ENCODE measurements around the gene PLA2G5.

The PLA2G5 gene

DNA sequence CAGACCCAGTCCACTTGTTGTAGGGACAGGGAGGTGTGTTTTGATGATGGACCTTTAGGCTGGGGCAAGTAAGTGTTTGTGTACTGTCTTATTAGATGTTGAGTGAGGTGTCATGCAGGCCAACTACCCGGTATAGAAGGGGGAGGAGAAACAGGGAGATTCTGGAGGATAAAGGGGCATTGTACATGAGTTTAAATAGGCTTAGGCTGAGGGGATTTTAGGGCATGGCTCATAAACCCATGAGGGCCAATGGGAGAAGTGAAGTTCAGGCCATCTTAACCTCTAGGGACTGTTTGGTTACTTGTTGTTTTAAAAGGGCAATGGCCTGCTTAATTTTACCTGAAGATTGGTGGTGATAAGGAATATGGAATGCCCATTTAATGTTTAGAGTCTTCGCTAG, 38.2 kb upstream of the PLA2G5 start (continued):
- TF ChIP-seq ESRRG (CRISPR knock-in tag; IDR thresholded peaks at IDR 0.05) (no peak), PPARA (CRISPR knock-in tag; IDR thresholded peaks at IDR 0.05; ENCODE audit: borderline replicate concordance) (no peak)

DNA sequence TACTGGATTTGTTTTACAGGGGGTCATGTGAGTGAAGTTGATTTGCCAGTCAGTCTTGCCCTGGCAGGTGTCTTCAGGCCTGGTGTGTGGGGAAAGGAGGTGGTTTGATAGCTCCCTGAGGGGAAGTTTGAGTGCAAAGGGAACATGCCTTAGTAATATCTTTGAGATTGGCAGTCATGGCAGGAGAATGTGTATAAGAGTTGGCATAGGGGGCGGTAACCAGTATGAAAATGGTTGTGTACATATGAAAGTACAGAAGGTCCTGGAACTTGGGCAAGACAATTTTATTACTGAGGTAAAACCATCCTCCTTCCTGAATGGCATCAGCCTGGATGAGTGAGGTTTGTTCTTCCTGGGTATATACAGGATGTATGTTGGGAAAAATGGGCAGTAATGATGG, 37.6 kb upstream of the PLA2G5 start:
- TF ChIP-seq TOX (CRISPR knock-in tag; IDR thresholded peaks at IDR 0.05; ENCODE audit: borderline replicate concordance) (no peak), ZFP30 (CRISPR knock-in tag; IDR thresholded peaks at IDR 0.05) (no peak), ZNF565 (CRISPR knock-in tag; conservative IDR thresholded peaks at IDR 0.05; ENCODE audit: low read depth) (no peak), ZFP3 (CRISPR knock-in tag; IDR thresholded peaks at IDR 0.05) (no peak), CSDC2 (CRISPR knock-in tag; IDR thresholded peaks at IDR 0.05) (no peak), ZC3H10 (CRISPR knock-in tag; IDR thresholded peaks at IDR 0.05) (no peak), BACH2 (CRISPR knock-in tag; IDR thresholded peaks at IDR 0.05; ENCODE audit: borderline replicate concordance) (no peak), SNAI2 (CRISPR knock-in tag; IDR thresholded peaks at IDR 0.05) (no peak), ZNF70 (CRISPR knock-in tag; IDR thresholded peaks at IDR 0.05) (no peak), OSR1 (CRISPR knock-in tag; IDR thresholded peaks at IDR 0.05) (no peak), ISL1 (CRISPR knock-in tag; IDR thresholded peaks at IDR 0.05) (no peak), RARB (CRISPR knock-in tag; IDR thresholded peaks at IDR 0.05) (no peak)
- TF ChIP-seq, protein P1, sequence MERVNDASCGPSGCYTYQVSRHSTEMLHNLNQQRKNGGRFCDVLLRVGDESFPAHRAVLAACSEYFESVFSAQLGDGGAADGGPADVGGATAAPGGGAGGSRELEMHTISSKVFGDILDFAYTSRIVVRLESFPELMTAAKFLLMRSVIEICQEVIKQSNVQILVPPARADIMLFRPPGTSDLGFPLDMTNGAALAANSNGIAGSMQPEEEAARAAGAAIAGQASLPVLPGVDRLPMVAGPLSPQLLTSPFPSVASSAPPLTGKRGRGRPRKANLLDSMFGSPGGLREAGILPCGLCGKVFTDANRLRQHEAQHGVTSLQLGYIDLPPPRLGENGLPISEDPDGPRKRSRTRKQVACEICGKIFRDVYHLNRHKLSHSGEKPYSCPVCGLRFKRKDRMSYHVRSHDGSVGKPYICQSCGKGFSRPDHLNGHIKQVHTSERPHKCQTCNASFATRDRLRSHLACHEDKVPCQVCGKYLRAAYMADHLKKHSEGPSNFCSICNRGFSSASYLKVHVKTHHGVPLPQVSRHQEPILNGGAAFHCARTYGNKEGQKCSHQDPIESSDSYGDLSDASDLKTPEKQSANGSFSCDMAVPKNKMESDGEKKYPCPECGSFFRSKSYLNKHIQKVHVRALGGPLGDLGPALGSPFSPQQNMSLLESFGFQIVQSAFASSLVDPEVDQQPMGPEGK (CRISPR knock-in tag; IDR thresholded peaks at IDR 0.05; ENCODE audit: borderline replicate concordance): no peak
- TF ChIP-seq, protein P2, sequence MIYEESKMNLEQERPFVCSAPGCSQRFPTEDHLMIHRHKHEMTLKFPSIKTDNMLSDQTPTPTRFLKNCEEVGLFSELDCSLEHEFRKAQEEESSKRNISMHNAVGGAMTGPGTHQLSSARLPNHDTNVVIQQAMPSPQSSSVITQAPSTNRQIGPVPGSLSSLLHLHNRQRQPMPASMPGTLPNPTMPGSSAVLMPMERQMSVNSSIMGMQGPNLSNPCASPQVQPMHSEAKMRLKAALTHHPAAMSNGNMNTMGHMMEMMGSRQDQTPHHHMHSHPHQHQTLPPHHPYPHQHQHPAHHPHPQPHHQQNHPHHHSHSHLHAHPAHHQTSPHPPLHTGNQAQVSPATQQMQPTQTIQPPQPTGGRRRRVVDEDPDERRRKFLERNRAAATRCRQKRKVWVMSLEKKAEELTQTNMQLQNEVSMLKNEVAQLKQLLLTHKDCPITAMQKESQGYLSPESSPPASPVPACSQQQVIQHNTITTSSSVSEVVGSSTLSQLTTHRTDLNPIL (CRISPR knock-in tag; IDR thresholded peaks at IDR 0.05; ENCODE audit: low read depth): no peak
- TF ChIP-seq, protein P3, sequence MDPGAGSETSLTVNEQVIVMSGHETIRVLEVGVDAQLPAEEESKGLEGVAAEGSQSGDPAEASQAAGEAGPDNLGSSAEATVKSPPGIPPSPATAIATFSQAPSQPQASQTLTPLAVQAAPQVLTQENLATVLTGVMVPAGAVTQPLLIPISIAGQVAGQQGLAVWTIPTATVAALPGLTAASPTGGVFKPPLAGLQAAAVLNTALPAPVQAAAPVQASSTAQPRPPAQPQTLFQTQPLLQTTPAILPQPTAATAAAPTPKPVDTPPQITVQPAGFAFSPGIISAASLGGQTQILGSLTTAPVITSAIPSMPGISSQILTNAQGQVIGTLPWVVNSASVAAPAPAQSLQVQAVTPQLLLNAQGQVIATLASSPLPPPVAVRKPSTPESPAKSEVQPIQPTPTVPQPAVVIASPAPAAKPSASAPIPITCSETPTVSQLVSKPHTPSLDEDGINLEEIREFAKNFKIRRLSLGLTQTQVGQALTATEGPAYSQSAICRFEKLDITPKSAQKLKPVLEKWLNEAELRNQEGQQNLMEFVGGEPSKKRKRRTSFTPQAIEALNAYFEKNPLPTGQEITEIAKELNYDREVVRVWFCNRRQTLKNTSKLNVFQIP (CRISPR knock-in tag; IDR thresholded peaks at IDR 0.05; ENCODE audit: borderline replicate concordance, low read depth): no peak
- no peak for ATAC-seq

DNA sequence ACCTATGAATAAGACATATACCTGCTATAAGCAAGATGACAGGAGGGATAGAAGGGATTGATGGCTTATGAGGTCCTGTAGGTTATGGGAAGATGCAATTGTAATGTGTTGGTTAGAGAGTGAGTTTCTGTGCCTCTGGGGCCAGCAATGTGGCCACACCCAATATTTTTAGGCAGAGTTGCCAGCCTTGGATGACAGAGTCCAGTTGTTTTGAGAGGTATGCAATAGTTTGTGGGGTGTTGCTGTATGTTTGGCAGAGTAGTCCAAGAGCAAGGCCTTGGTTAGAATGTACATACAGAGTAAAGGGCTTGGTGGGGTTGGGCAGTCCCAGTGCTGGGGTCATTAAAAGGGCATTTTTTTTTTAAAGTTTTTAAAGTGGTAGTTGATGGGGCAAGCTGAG, 36.6 kb upstream of the PLA2G5 start:
- no peak for ATAC-seq

More for the DNA sequence above, 36.6 kb upstream of the PLA2G5 start:
- TF ChIP-seq ZC3H10 (CRISPR knock-in tag; IDR thresholded peaks at IDR 0.05) (no peak), ESRRG (CRISPR knock-in tag; IDR thresholded peaks at IDR 0.05) (no peak), OSR1 (CRISPR knock-in tag; IDR thresholded peaks at IDR 0.05) (no peak), ISL1 (CRISPR knock-in tag; IDR thresholded peaks at IDR 0.05) (no peak), BACH2 (CRISPR knock-in tag; IDR thresholded peaks at IDR 0.05; ENCODE audit: borderline replicate concordance) (no peak), ZFP30 (CRISPR knock-in tag; IDR thresholded peaks at IDR 0.05) (no peak), ZNF70 (CRISPR knock-in tag; IDR thresholded peaks at IDR 0.05) (no peak), TCF4 (CRISPR knock-in tag; IDR thresholded peaks at IDR 0.05; ENCODE audit: borderline replicate concordance) (no peak), ARNTL (CRISPR knock-in tag; IDR thresholded peaks at IDR 0.05; ENCODE audit: borderline replicate concordance, low read depth) (no peak), ZNF8 (CRISPR knock-in tag; IDR thresholded peaks at IDR 0.05) (no peak), ZFP3 (CRISPR knock-in tag; IDR thresholded peaks at IDR 0.05) (no peak), TOX (CRISPR knock-in tag; IDR thresholded peaks at IDR 0.05; ENCODE audit: borderline replicate concordance) (no peak), RARB (CRISPR knock-in tag; IDR thresholded peaks at IDR 0.05) (no peak), PPARA (CRISPR knock-in tag; IDR thresholded peaks at IDR 0.05; ENCODE audit: borderline replicate concordance) (no peak)
- TF ChIP-seq, protein P4, sequence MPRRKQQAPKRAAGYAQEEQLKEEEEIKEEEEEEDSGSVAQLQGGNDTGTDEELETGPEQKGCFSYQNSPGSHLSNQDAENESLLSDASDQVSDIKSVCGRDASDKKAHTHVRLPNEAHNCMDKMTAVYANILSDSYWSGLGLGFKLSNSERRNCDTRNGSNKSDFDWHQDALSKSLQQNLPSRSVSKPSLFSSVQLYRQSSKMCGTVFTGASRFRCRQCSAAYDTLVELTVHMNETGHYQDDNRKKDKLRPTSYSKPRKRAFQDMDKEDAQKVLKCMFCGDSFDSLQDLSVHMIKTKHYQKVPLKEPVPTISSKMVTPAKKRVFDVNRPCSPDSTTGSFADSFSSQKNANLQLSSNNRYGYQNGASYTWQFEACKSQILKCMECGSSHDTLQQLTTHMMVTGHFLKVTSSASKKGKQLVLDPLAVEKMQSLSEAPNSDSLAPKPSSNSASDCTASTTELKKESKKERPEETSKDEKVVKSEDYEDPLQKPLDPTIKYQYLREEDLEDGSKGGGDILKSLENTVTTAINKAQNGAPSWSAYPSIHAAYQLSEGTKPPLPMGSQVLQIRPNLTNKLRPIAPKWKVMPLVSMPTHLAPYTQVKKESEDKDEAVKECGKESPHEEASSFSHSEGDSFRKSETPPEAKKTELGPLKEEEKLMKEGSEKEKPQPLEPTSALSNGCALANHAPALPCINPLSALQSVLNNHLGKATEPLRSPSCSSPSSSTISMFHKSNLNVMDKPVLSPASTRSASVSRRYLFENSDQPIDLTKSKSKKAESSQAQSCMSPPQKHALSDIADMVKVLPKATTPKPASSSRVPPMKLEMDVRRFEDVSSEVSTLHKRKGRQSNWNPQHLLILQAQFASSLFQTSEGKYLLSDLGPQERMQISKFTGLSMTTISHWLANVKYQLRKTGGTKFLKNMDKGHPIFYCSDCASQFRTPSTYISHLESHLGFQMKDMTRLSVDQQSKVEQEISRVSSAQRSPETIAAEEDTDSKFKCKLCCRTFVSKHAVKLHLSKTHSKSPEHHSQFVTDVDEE (CRISPR knock-in tag; IDR thresholded peaks at IDR 0.05): no peak
- TF ChIP-seq, protein P5, sequence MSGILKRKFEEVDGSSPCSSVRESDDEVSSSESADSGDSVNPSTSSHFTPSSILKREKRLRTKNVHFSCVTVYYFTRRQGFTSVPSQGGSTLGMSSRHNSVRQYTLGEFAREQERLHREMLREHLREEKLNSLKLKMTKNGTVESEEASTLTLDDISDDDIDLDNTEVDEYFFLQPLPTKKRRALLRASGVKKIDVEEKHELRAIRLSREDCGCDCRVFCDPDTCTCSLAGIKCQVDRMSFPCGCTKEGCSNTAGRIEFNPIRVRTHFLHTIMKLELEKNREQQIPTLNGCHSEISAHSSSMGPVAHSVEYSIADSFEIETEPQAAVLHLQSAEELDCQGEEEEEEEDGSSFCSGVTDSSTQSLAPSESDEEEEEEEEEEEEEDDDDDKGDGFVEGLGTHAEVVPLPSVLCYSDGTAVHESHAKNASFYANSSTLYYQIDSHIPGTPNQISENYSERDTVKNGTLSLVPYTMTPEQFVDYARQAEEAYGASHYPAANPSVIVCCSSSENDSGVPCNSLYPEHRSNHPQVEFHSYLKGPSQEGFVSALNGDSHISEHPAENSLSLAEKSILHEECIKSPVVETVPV (CRISPR knock-in tag; IDR thresholded peaks at IDR 0.05): no peak
- TF ChIP-seq, protein P2 (CRISPR knock-in tag; IDR thresholded peaks at IDR 0.05; ENCODE audit: low read depth): no peak
- TF ChIP-seq, protein P1 (CRISPR knock-in tag; IDR thresholded peaks at IDR 0.05; ENCODE audit: borderline replicate concordance): no peak
